Fibroblast of gingiva (primary cell): ENCODE data around the gene GNAS.
A peak's percentile ranks its signal among the peaks of the same experiment; 100 is the strongest.

Experiments used
- DNase-seq: peaks from one replicate; pipeline ENCODE4 v3.0.0-alpha.2; 2011; ENCODE audit warnings: low read depth

The GNAS gene

DNA sequence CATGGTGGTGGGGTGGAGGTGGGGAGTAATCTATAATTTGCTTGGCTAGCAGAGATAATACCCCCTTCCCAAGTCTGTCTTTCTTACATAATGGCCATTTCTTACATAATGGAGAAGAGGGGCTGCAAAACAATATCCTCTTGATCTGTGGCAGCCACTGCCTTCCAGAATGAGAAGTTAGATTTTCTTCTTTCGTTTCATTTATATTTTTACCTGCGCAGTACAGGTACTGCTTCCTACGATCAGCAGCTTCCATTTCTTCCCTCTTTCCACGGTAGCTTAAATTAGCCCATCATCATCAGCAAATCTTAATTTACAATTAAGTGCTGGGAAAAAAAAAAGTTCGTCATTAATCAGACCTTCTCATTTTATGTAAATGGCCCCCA, 30.2 kb downstream of the GNAS start:
- no peak for DNase-seq

DNA sequence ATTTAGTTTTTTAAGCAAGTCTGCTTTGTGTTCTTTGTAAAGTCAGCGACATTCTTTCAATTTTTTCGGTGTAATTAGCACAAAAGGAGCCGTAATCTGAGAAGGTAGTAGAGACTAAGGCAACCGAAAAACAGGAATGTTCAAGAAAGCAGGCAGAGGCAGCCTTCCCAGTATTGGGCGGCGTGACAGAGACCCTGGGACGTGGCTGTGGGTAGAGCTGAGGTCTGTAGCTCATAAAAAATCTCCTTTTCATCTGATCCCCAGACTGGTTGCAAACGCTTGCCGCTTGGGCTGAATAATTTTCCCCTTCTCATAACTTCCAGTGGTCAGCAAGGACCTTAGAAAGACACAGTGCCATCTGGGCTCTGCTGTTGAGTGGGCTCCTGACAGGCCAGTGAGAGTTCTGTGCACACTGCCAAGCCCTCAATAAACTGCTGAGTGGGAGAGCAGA, 30.8 kb downstream of the GNAS start:
- DNase-seq, result peak; percentile 63

DNA sequence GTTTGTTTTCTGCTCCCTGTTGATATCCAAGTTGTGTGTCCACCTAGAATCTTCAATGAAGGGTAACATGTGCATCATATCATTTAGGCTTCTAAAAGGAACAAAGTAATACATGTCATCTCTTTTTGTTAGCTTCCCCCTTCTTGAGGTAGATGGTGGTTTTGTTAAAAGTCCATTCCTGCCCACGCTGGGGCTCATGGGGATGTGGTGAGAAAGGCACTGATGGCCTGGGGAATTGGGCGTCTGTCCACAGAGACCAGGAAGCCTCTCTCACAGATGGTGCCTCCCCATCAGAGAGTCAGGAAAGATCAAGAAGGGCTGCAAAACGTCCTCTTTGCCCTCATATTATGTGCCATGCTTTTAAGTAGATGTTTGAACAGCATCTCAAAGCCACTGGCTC, 32.5 kb downstream of the GNAS start:
- DNase-seq, result no peak

DNA sequence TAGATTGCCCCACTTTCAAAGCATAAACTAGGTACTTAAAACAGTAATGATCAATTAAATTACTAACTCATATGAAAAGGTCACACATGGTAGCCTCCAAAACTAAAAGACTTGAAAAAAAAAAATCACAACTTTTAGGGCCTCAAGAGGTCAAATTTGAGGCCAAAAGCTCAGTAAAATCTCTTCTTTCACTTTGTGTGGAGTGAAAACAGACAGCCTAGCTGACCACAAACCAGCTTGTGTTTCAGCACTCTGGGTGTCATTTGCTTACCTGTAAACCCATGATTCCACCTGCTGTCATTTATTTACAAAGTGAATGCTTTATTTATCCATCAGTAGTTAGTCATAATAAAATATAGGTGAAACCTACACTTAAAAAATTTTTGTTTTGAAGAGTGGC, 34.0 kb downstream of the GNAS start:
- no peak for DNase-seq

DNA sequence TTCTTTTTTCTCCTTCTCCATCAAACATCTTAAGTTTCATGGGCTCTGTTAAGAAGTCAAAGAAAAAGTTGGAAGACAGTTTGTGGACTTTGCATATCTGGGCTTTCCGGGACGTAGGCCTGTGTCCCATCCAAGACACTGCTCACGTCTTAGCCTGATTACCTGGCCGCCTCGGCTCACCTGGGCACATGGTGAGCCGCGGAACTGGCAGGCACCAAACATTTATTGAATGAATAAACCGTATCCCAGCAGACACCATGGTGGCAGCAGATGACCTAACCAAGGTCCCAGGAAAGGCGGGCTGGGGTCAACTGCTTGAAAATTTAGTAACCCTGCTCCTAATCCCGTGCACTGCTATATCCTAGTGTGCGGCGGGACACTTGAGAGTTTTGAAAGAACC, 35.6 kb downstream of the GNAS start:
- no peak for DNase-seq

DNA sequence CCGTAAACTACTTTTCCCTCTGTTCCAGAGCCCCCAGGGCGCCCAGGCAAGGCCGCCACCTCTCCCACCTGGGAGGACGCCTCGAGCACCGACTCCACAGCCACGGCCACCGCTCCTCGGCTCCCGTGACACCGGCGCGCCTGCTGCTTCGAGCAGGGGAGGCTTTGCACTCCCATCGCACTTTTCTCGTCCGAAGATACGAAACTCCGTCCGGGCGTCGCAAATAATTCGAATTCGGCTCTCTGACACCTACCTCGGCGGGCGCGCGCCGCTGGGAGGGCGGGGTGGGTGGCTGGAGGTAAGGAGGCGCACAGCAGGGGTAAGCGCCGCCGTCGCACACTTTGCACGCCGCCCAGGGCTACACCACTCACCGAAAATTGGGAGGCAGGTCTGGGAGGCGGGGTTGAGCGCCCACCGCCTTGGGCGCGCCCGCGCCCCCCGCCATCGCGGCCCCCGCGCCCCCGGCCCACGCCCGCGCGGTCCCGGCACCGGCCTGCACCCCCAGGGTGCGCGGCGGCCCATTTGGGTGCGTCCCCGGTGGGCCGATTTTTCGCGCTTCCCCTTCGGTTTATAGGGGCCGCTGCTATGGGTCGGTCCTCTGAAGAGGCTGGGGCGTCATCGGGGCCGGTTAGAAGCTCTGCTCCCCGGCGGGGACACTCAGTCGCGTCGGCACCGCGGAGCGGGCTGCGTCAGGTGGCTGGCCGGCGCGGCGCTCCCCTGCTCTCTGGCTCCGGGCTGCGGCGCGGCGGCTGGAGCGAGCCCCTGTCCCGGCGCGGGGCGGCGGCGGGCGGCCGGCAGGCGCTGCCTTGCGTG, 36.2 kb downstream of the GNAS start:
- peak; percentile 81 for DNase-seq

DNA sequence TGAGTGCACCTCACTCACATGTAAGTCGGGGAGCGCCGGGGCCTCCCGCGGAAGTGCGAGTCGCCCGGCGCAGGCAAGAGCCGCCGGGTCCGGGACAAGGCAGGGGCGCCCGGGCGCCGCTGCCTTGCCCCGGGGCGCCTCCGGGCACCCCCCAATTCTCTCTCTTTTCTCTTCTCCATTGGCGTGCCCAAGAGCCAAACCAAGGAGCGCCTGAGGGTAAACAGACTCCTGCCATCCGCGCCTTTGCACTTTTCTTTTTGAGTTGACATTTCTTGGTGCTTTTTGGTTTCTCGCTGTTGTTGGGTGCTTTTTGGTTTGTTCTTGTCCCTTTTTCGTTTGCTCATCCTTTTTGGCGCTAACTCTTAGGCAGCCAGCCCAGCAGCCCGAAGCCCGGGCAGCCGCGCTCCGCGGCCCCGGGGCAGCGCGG, 36.8 kb downstream of the GNAS start:
- no peak for DNase-seq

DNA sequence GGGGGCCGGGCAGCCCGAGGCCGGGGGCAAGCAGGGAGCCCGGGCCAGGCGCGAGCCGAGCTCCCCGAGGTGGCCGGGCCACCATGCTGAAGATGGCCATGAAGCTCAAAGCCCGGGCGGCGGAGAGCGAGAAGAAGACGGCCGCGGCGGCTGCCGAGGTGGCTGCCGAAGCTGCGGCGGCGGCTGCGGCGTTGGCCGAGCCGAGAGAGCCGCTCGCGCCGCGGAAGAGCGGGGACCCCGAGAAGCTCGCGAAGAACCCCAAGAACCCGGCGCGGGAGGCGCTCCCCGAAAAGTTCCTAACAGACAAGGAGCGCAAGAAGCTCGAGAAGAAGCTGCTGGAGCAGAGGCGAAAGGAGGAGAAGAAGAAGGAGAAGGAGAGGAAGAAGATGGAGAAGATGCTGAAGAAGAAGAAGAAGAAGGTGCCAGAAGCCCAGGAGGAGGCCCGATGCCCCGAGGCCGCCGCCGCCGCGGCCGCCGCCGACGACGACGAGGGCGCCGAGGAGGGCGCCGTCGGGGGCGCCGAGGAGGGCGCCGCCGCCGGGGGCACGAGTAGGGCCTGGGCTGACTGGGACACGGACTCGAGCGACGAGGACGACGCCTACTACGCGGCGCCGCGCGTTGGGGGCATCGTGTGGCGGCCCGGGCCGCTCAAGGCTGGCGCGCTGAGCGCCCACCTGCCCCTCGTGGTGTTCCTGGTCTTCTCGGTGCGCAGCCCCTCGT, 37.4 kb downstream of the GNAS start:
- DNase-seq, result no peak

DNA sequence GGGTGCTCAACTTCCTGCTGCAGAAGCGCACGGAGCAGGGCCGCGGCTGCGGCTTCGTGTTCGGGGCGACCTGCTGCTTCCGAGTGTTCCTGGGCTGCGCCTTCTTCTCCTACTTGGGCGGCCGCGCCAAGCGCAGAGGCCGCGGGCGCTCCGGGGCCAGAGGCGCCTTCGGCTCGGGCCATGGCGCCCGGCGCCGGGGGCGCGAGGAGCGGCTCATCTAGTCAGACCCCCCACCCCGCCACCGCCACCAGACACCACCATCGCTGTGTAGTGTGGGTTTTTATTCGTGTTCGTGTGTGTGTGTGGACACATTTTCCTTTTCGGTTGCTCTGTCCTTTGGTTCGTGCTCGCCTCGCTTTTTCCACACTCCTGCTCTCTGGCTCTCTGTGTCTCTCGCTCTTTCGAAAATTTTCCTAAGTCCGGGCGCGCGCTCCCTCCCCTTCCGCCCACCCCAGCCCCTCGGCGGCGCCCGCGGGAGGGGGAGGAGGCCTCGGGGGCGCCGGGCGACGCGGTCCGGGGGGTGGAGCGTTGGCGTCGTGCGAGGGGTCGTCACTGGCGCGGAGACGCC, 38.1 kb downstream of the GNAS start:
- DNase-seq, result peak; percentile 85

DNA sequence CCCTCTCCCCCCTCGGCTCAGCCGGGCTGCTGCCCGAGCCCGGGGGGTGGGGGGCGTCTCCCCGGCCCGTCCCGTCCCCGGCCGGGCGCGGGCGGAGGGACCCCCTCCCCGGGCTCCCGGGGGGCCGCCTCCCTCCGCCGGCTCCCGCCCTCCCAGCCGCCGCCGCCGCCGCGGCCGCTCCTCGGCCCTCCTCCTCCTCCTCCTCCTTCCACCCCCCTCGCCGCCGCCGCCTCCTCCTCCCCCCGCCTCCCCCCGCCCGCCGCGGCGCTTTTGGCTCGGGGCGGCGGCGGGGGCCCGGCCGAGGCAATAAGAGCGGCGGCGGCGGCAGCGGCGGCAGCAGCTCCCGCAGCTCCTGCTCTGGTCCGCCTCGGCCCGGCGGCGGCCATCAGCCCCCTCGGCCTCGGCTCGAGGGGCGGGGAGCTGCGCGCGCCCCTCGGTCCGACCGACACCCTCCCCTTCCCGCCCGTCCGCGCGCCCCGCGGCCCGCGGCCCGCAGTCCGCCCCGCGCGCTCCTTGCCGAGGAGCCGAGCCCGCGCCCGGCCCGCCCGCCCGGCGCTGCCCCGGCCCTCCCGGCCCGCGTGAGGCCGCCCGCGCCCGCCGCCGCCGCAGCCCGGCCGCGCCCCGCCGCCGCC, 38.7 kb downstream of the GNAS start:
- peak; percentile 82 for DNase-seq

DNA sequence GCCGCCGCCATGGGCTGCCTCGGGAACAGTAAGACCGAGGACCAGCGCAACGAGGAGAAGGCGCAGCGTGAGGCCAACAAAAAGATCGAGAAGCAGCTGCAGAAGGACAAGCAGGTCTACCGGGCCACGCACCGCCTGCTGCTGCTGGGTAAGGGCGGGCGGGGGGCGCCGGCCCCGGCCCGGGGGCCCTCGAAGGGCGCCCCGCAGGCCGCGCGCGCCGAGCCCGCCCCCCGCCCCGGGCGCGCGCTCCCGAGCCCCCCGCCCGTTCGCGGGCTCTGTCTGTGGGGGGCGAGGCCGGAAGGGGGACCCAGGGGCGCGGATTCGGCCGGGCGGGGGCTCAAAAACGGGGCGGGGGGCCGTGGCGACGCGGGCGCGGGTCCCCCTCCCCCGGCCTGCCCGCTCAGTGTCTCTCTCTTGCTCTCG, 39.2 kb downstream of the GNAS start:
- no peak for DNase-seq

DNA sequence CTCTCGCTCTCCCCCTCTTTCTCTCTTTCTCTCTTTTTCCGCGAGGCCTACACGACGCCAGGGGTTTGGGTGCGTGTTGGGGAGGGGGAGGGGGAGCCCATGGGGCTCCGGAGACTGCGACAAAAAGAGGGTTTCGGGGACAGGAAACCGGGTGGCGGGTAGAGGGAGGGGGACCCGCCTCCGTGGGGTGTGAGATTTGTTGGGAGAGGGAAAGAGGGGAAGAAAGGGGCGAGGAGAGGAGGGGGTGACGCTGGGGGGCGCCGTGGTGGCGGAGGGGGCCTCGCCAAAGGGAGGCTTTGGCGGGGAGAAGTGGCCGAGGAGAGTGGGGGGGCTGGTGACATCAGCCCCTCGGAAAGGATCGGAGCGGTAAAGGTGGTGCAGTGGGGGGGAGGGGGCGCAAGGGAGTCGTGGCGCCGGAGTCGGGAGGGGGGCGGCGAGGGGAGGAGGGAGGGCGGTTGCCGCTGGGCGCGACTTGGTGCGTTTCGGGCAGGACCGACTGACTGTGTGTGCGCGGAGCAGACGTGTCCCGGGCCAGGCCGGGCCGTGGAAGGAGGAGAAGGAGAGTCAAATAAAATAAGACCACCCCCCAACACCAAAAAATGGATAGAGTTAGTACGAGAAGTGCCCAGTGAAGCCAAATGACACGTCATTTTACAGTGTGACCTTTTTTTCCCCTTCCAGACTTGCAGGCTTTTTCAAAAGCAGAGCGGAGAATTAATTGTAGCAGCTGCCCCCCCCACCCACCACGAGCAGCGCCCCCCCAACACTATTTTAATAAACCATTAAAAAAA, 39.8 kb downstream of the GNAS start:
- DNase-seq, result peak; percentile 63

DNA sequence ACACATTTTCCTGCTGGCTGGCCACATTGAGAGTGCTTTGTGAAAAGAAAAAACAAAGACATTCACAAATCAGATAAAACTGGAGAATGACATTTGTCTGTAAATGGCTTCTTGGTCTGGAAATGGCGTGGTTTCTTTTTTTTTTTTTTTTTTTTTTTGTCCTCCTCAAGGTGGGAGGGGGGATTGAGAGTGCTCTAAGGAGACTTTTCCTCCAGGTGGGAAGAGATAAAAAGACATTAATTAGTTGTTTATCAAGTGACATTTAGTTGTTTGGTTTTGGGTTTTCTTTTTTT, 40.4 kb downstream of the GNAS start:
- DNase-seq, result no peak

DNA sequence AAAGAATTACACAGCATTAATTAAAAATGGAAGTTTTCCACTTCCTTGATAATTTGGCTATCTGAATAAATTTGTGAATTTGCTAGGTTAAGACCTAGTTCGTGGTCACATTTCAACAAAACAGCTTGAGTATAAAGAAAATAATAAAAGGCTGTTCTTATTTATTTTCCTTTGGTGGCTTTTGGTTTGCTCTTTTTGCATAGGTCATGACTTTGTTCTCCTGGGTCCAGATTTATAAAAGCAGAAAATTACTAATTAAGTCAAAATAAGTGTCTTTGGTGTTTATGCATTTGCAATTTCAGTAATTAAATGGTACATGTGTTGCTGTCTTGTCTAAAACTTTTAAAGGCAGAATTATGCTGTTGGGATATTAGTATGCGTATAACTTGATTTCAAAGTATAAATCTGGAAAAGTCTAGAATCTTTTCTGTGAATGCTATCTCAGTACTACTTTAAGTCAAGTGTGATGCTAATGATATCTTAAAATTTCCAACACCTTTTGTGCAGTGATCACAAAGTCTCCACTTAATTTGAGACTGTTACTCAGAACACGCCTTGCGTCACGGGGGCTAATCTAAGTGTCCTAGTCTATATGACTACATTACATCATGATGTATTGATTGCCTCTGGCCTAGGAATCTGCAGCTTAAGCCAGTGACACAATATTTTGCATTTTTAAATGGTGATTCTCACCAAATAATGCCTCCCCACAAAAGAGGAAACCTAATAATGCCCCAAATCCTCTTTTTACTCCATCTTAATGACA, 41.0 kb downstream of the GNAS start:
- DNase-seq, result no peak

DNA sequence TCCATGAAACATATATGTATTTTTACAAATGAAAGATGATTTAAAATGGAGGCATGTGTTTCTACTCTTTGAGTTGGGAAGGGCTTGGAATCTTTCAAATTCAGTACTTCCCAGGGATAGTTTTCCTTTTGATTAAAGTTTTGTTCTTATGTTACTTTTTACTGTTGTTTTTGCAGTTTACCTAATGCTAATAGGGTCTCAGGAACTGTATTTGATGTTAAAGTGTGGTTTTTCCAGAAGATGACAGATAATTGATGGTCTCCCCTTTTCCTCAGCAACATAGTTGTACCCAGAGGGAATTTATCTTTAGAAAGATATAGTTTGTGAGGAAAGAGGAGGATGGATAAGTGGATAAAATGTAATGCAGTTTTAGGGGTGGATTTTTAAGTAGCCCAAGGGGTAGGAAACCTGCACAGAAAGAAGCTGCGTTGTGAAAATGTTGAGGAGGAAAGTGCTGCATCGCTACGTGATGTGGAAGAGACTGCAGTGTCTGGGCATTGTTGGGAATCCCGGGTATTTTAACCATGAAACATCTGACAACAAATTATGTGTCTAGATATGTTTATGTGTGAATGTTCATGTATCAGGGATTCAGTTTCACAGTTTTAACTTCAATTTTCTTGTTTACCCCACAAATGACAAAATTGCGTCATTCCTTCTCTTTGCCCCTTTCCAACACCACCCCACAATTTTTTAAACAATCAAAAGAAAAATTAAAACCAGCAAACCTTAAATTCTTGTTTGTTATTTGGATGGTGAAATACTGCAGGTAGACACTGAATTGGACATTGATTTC, 42.3 kb downstream of the GNAS start:
- no peak for DNase-seq

DNA sequence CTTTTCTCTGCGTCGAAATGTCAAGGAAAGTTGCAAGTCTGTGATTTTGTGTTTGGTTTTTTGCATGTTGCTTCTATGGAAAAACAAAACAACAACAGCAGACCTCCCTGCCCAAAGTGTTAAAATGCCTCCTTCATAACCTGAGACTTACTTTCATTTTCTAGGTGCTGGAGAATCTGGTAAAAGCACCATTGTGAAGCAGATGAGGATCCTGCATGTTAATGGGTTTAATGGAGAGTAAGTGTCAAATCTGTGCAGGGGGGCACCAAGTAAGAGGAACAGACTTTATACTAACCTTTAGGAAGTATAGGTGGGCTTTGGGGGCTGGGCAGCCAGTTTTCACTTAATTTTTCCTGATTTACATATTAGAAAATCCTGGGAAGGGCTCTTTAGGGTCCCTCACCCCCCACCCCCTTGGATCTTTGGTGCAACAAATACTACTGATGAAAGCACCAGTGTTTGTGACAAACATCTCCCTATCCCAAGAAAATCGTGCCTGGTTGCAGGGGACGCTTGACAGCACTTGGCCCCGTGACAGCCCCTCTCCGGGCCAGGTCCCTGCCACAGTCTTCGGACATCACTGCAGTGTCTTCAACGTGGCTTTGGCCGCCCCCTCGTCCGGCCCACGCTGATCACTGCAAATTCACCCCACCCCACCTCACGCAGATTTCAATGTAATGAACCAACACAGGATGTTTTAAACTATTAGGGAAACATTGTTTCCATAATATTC, 43.1 kb downstream of the GNAS start:
- no peak for DNase-seq

DNA sequence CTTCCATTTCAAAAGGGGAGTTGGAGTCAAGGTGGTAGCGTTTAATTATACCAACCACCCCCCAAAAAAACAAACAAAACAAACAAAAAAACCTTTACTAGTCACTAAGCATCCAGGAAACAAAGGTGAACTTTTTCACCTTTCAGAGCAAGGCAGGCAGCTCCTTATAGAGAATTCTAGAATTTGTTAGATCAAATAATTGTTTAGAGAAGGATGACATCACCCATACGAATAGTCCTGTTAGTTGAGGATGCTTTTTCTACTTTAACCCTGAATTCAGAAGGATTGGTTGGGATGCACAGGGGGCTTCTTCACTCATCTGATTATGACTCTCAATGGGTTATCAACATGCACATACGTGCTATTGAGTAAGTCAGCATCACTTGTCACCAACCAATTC, 44.3 kb downstream of the GNAS start:
- DNase-seq, result no peak

DNA sequence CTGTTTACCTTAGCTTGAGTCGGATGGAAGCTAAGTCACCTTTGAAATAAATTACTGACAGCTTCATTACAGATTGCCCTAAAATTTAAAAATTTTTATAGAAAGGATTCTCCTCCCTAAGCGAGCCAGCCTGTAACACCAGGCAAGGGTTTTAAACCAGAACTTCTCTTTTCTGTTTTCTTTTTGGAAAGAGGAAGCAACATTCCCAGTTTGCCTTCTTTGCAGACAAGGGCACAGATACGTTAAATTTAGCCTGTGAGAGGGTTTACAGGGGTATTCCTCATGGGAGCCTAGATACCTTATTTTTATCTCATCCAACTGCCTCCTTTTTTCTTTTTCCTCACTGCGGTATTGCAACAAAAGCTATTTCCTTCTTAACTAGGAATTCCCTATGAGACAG, 45.0 kb downstream of the GNAS start:
- no peak for DNase-seq

DNA sequence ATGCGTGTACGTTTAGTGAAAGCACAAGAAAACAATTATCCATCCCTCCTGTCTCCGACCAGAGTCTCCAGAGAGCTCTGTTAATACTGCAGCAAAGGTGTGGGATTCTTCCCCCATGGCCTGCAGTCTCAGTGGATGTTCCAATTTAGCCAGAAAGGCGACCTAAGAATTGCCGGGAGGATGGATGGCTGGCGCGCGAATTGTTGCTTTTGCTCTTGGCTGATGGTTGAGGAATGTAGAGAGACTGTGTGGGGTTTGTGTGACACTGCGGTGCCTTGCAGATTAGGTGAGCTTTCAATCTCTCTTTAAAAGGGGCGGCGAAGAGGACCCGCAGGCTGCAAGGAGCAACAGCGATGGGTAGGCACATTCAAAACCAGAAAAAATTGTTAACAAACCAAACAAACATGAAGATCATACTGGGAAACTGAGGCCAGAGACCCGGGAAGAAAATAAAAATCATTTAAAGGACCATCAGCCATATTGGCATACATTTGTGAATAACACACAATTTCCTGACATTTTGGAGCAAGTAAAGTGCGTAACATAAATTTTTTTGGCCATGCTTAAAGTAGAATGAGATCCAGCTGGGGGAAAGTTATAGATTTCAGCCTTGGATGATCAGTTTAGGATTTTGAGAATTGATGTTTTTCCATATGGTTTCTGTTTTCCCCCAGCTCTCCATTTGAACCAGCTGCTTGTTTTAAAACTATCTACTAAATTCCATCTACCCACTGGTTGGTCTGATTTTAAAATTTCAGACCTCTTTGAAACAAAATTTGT, 46.3 kb downstream of the GNAS start:
- DNase-seq, result no peak
